ENCODE results near the gene ANKH.

Gene ANKH

DNA sequence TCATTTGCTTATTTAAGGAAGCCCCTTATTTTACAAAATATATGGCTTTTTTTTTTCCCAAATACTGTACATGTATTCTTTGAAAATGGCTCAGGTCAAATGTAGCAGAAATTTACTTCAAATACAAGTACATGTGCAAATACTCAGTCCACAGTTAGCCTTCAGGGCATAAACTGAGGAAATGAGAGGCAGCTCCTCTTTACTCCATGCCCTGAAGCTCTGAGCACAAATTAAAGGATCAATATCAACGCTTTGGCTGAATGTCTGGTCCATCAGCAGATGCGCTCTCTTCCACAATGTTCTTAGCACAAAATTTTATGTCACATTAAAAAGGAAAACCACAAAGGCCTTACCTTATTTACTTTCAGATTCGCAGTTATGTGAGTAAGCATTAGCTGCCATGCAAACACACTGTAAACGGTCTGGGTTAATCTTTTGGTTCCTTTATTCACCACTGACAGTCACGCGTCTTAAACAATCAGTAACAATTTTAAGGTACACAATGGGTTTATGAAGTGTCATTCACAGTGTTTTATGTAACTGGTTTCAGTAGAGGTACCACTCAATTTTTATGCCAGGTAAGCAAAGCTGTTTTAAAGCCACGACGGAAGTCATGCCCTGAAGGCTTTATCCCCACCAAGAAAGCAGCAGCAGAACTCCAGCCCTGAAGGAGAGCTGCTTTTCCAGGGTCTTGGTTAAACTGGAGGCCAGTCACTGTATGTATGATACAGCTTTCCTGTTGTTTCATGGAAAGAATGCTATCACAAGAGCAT, 103.7 kb downstream of the ANKH start:
- TF ChIP-seq CTCF (conservative IDR thresholded peaks at IDR 0.05; ENCODE audit: low read depth, low read length) = no peak
- Histone ChIP-seq H3K9ac (no peak overlapping the region), H3K79me2 (ENCODE audit: insufficient read depth, low read depth) (no peaks in the 10 kb centered on the region), H3K27ac (no peak overlapping the region), H2AFZ (ENCODE audit: low read depth) (no peak overlapping the region), H3K27me3 (ENCODE audit: insufficient read depth, low read depth) (no peaks in the 10 kb centered on the region), H3K36me3 (ENCODE audit: insufficient read depth) (no peaks in the 10 kb centered on the region), H3K4me1 (ENCODE audit: low read depth, poor library complexity, severe bottlenecking) (no peaks in the 10 kb centered on the region), H4K20me1 (ENCODE audit: insufficient read depth) (no peaks in the 10 kb centered on the region), H3K4me2 (no peak overlapping the region), H3K4me3 (IDR thresholded peaks at IDR 0.05; ENCODE audit: insufficient read depth, low read depth, low read length) (no peak overlapping the region)

DNA sequence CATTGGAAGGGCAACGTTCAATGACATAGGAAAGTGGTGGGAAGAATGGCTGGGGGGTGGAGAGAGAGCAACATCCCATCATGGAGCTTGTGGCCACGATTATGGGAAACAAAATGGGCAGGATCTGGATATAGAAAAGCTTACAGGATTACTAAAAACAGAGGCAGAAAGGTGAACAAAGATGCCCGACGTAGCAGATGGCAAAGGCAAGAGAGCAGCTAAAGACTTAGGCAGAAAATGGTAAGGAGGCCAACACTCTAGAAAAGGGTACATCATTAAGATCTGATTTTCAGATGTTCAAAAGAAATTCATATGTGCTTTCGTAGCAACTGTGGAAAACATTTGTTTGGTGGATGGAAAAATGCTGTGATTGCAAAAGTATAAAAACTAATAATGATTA, 104.5 kb downstream of the ANKH start:
- no peaks in the 10 kb centered on the region for H4K20me1 ChIP-seq (ENCODE audit: insufficient read depth)
- no peak for TF ChIP-seq CTCF (conservative IDR thresholded peaks at IDR 0.05; ENCODE audit: low read depth, low read length)
- no peaks in the 10 kb centered on the region for H3K36me3 ChIP-seq (ENCODE audit: insufficient read depth)
- H3K4me3 ChIP-seq (IDR thresholded peaks at IDR 0.05; ENCODE audit: insufficient read depth, low read depth, low read length) = no peak overlapping the region
- H3K4me2 ChIP-seq = no peak overlapping the region
- no peaks in the 10 kb centered on the region for H3K79me2 ChIP-seq (ENCODE audit: insufficient read depth, low read depth)
- H3K4me1 ChIP-seq (ENCODE audit: low read depth, poor library complexity, severe bottlenecking) = no peaks in the 10 kb centered on the region
- H3K27ac ChIP-seq = no peak overlapping the region
- H2AFZ ChIP-seq (ENCODE audit: low read depth) = no peak overlapping the region
- H3K27me3 ChIP-seq (ENCODE audit: insufficient read depth, low read depth) = no peaks in the 10 kb centered on the region
- H3K9ac ChIP-seq = no peak overlapping the region

- no peak overlapping the region for H3K4me2 ChIP-seq
- no peak overlapping the region for H3K27ac ChIP-seq
- H3K4me3 ChIP-seq (IDR thresholded peaks at IDR 0.05; ENCODE audit: insufficient read depth, low read depth, low read length) = no peak overlapping the region
- H3K9ac ChIP-seq = no peak overlapping the region
- H3K4me1 ChIP-seq (ENCODE audit: low read depth, poor library complexity, severe bottlenecking) = no peaks in the 10 kb centered on the region
- H2AFZ ChIP-seq (ENCODE audit: low read depth) = no peak overlapping the region
- H3K27me3 ChIP-seq (ENCODE audit: insufficient read depth, low read depth) = no peaks in the 10 kb centered on the region
- H3K36me3 ChIP-seq (ENCODE audit: insufficient read depth) = no peaks in the 10 kb centered on the region
- H3K79me2 ChIP-seq (ENCODE audit: insufficient read depth, low read depth) = no peaks in the 10 kb centered on the region
- TF ChIP-seq CTCF (conservative IDR thresholded peaks at IDR 0.05; ENCODE audit: low read depth, low read length) = no peak
- H4K20me1 ChIP-seq (ENCODE audit: insufficient read depth) = no peaks in the 10 kb centered on the region
Measured at GRCh38 chr5:14766584-14766983, 105.0 kb downstream of the ANKH start.

- Histone ChIP-seq H3K79me2 (ENCODE audit: insufficient read depth, low read depth) (no peaks in the 10 kb centered on the region), H3K36me3 (ENCODE audit: insufficient read depth) (no peaks in the 10 kb centered on the region), H4K20me1 (ENCODE audit: insufficient read depth) (no peaks in the 10 kb centered on the region), H3K4me3 (IDR thresholded peaks at IDR 0.05; ENCODE audit: insufficient read depth, low read depth, low read length) (no peak overlapping the region), H3K4me1 (ENCODE audit: low read depth, poor library complexity, severe bottlenecking) (no peaks in the 10 kb centered on the region), H3K9ac (no peak overlapping the region), H3K4me2 (no peak overlapping the region), H3K27me3 (ENCODE audit: insufficient read depth, low read depth) (no peaks in the 10 kb centered on the region), H3K27ac (no peak overlapping the region), H2AFZ (ENCODE audit: low read depth) (no peak overlapping the region)
- no peak for TF ChIP-seq CTCF (conservative IDR thresholded peaks at IDR 0.05; ENCODE audit: low read depth, low read length)
Measured at GRCh38 chr5:14765587-14765986, 106.0 kb downstream of the ANKH start.

All from KMS-11 (cell line).